ENCODE results near the gene TLNRD1. TPM values are rescaled to one million over a fixed set of nuclear protein-coding genes. Genes with fewer than 3 reads are reported as not detected.
"Not testable (repeated sequence)": the region's sequence is repeated elsewhere in the genome, so short reads cannot be mapped to it uniquely, and the experiment has no call there.

TLNRD1 gene
- 10.8 and 17.2 TPM in 2 replicates for total RNA-seq

DNA sequence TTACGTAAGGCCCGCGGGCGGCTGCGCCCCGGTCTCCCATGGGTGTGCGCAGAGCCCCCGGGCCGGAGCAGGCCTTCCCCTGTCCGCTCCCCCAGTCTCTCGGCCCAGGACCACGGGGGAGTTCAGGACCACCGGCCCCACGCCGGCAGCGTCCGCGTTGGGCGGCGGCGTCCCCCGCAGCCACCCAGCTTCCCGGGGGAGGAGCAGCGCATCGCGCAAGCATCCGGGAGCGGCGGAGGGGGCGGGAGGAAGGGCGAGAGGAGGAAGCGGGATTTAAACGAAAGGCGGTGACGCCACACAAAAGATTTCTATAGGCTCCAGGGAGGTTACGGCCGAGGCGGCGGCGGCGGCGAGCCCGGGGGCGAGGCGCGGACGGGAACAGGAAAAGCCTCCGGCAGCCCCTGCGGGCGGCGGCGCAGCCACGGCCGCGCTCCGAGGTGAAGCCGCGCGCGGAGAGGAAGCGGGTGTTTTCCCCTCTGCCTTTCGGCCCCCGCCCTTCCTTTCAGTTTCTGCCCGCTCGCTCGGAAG is at the start of gene TLNRD1:
Gene TLNRD1 (plus strand): TSS at position 300 of the 528 bp plus-strand sequence. CDS start 1,349 bp downstream, outside the sequence.
- peak; percentile 65 for DNase-seq (ENCODE audit: low read depth)

GRCh38 chr15:80951941-80952340 is 48.8 kb upstream of the TLNRD1 start:
- no peak for DNase-seq (ENCODE audit: low read depth)

GRCh38 chr15:80953001-80953952 is 47.4 kb upstream of the TLNRD1 start:
- no peak for DNase-seq (ENCODE audit: low read depth)

DNA sequence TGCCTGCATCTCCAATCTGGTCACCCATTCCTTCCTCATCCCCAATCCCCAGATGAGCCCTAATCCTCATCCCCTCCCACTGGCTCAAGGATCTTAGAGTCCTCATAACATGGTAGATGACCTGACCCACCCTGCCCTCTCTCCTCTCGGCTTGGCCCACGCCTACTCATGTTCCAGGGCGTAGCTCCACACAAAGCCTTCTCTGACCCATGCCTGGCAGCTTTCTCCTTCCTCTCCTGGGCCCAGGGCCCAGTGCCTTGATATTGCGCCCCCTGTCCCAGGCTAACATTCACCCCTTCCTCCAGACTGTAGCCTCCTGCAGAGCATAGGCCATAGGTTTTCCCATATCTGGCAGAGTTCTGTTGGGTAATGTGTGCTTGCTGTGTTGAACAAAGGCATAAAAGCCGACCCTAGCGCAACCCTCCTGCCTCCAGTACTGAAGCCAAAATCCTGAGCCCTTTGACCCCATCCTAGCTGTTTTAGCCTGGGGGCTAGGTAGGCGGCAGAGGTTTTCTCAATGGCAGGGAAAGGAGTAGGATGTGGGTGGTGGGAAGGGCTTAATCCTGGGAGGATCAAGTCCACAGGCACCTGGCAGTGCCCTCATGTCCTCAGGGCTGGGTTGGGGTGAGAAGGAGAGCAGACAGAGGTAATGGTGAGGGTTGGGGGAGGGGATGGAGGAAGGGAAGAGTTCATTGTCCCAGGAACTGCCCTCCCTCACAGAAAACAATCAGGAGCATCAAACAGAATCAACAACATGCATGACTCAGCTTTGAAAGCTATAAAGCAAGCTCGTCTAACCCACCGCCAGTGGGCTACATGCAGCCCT is 46.6 kb upstream of the TLNRD1 start:
- DNase-seq (ENCODE audit: low read depth): peak; percentile 62

GRCh38 chr15:80955571-80956452 is 44.9 kb upstream of the TLNRD1 start:
- peak; percentile 98 for DNase-seq (ENCODE audit: low read depth)

- no peak for DNase-seq (ENCODE audit: low read depth)
These were observed 43.2 kb upstream of the TLNRD1 start for GRCh38 chr15:80957556-80957955.

DNA sequence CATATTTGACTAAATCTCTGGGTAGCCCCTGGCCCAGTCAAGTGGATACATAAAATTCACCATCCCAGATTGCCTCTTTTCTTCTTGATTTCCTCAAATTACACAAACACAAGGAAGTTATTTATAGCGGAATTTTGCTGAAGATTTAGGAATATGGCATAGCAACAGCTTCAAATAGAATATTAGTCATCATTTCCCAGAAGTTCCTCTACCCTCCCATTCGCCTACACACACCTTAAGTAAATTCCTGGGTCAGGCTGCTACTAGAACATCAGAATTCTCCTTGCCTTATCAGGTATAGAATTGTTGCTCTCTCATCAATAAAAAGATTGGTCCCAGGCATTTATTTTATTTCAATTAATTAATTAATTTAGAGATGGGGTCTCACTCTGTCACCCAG is 42.7 kb upstream of the TLNRD1 start:
- DNase-seq (ENCODE audit: low read depth): no peak

- DNase-seq (ENCODE audit: low read depth): no peak
These were observed 41.8 kb upstream of the TLNRD1 start for GRCh38 chr15:80958818-80959495.

DNA sequence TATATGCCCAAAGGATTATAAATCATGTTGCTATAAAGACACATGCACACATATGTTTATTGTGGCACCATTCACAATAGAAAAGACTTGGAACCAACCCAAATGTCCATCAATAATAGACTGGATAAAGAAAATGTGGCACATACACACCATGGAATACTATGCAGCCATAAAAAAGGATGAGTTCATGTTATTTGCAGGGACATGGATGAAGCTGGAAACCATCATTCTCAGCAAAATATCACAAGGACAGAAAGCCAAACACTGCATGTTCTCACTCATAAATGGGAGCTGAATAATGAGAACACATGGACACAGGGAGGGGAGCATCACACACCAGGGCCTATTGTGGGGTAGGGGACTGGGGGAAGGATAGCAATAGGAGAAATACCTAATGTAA is 35.3 kb upstream of the TLNRD1 start:
- not testable (repeated sequence) for DNase-seq (ENCODE audit: low read depth)

DNA sequence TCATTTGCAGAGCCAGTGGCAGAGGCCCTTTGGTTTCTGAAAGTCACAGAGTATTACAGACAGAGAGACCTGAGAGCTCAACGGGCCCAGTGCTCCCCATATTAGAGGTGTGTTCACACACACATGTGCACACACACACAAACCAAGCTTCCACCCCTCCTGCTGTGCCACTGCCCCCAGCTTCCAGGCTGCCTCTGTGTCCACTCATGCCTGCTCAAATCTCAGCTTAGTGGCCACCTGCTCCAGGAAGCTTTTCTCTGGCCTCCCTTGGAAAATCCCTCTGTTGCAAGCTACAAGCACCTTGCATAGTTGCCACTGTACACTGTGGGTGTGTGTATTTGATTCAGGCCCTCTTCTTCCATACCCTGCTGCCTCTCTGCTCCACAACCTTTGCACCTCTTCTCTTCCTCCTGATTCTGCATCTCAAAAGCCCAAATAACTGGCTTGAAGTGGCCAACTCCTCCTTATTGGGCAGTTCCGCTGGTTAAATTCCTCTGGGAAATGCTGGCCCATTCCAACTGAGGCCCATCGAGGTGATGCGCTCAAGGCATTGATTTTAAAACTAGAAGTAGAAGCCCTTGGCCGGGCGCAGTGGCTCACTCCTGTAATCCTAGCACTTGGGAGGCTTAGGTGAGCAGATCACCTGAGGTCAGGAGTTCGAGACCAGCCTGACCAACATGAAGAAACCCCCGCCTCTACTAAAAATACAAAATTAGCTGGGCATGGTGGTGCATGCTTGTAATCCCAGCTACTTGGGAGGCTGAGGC is 34.1 kb upstream of the TLNRD1 start:
- DNase-seq (ENCODE audit: low read depth): no peak

GRCh38 chr15:80967451-80967850 is 33.3 kb upstream of the TLNRD1 start:
- peak; percentile 29 for DNase-seq (ENCODE audit: low read depth)

DNA sequence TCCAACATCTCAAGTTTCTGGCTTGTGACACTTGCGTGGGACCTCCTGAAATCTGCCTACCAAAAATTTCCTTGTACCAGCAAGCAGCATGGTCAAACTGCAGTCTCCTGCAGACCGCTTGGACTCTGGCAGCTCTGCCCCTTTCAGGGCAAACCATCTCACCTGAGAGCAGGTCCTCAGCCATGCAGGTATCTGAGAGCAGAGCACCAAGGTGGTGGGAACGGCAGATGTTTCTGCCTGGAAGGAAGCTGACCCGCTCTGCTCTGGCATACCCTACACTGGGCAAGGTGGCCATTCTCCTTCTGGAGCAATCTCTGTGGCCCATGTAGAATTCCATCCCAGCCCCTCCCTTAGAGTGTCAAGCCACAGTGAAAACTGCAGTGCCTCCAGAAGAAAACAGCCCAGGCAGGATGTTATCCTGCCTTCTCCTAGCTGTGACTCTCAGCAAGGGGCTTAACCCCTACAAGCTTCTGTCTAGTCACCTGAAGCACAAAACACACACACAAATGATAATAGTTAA is 32.7 kb upstream of the TLNRD1 start:
- no peak for DNase-seq (ENCODE audit: low read depth)

- no peak for DNase-seq (ENCODE audit: low read depth)
These were observed 31.4 kb upstream of the TLNRD1 start for GRCh38 chr15:80969316-80969715.

- peak; percentile 43 for DNase-seq (ENCODE audit: low read depth)
These were observed 30.6 kb upstream of the TLNRD1 start for GRCh38 chr15:80970018-80970657.

DNA sequence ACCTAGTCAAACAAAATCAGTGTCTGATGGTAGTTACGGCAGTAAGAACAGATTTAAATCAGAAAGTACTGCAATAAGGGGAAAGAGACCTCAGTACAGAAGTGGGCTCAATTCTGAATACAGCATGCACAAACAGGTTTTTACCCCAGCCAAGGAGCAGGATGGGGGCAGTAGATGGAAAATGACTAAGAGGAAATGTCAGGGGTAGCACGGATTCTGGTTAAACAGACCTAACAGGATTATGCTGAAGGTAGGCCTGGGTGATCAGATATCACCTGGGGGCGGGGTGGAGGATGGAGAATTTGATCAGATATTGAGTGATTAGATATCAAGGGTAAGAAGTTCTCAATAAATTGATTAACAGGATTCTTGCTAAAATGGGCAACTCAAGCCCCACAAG is 30.1 kb upstream of the TLNRD1 start:
- DNase-seq (ENCODE audit: low read depth): no peak

GRCh38 chr15:80971143-80971542 is 29.6 kb upstream of the TLNRD1 start:
- no peak for DNase-seq (ENCODE audit: low read depth)

DNA sequence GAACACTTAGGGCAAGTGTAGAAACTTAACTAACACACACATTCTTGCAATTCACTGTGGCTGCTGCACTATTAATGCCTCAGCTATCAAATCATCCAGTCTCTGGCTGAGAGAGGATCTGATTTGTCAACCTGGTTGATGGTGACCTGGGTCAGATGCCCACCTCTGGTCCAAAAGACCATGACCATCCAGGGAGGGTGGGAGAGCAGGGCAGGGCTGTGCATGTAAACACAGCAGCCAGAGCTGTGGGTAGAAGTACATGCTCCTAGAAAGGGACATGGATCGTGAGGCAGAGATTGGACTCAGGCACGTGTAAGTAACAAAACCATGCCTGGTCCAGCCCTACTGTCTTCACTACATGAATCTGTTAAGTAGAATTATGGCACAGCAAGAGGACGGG is 28.4 kb upstream of the TLNRD1 start:
- no peak for DNase-seq (ENCODE audit: low read depth)

DNA sequence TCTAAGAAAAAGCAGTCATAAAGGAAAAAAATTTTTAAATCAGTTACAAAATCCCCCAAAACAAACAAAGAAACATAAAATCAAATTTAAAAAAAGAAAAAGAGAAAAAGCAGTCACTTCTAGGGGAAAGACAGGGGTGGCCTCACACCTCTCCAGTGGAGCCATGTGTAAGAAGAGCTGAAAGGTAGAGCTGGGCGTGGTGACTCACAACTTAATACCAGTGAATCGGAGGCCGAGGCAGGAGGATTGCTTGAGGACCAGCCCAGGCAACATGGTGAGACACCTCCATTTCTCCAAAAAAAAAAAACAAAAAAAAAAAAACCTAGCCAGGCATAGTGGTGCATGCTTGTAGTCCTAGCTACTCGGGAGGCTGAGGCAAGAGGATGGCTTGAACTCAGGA is 25.8 kb upstream of the TLNRD1 start:
- no peak for DNase-seq (ENCODE audit: low read depth)

DNA sequence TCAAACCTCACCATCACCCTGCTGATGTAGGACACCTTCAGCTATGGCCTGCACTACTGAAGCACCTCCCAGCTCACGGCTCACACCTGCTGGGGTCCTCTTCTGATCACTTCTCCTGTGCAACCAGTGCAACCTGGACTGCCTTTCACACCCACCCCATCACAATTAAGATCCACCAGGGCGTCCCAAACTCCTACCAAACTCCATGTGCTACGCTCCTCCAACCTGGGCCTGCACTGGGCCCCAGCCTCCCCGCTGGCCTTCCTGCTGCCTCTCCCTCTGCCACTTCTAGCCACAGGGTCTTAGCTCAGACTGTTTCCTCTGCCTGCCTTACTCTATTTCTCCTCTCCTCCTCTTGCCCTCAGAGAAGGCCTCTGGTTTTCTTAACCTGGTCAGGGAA is 23.9 kb upstream of the TLNRD1 start:
- DNase-seq (ENCODE audit: low read depth): no peak
